GM23338 (cell line): ENCODE results near the gene OTUB1. TPM values are rescaled to one million over a fixed set of nuclear protein-coding genes. Genes with fewer than 3 reads are reported as not detected.

Source experiments
- ATAC-seq: fragments of 200-7000 bp; cut with Tn5 transposase; 3 replicates; pipeline ENCODE4 v1.9.1; 2020
- DNase-seq: peaks from one replicate; pipeline ENCODE4 v3.0.0-alpha.2; 2015; ENCODE audit warnings: low spot score
- H2AFZ ChIP-seq: fragments of 200-600 bp; sonication (generic); 2 replicates; pipeline ENCODE4 v1.8.0; 2016; ENCODE audit warnings: antibody characterized with exemption, mild to moderate bottlenecking, moderate library complexity
- H3F3A ChIP-seq: fragments of 200-600 bp; sonication (generic); replicated peaks from 2 replicates; pipeline ENCODE4 v1.8.0; 2017; ENCODE audit warnings: antibody characterized with exemption, mixed run types, low read depth
- H3K27ac ChIP-seq: fragments of 200-600 bp; sonication (generic); 2 replicates; pipeline ENCODE4 v1.6.1; 2016; ENCODE audit warnings: low read depth
- H3K27me3 ChIP-seq: fragments of 200-600 bp; sonication (generic); 2 replicates; pipeline ENCODE4 v1.8.0; 2016; ENCODE audit warnings: mild to moderate bottlenecking, mixed run types, moderate library complexity; ENCODE audit not compliant: insufficient read depth
- H3K36me3 ChIP-seq: fragments of 200-600 bp; sonication (generic); 2 replicates; pipeline ENCODE4 v1.8.0; 2016; ENCODE audit warnings: mild to moderate bottlenecking; ENCODE audit not compliant: insufficient read depth
- H3K4me1 ChIP-seq: fragments of 200-600 bp; sonication (generic); 2 replicates; pipeline ENCODE4 v1.8.0; 2016; ENCODE audit warnings: mild to moderate bottlenecking, moderate library complexity; ENCODE audit not compliant: insufficient read depth
- H3K4me2 ChIP-seq: fragments of 200-600 bp; sonication (generic); 2 replicates; pipeline ENCODE4 v1.7.1; 2017; ENCODE audit warnings: mixed run types
- H3K4me3 ChIP-seq: fragments of 200-600 bp; sonication (generic); 2 replicates; pipeline ENCODE4 v1.6.1; 2016; ENCODE audit warnings: mixed run types
- H3K79me2 ChIP-seq: fragments of 200-600 bp; sonication (generic); replicated peaks from 2 replicates; pipeline ENCODE4 v1.8.0; 2017; ENCODE audit warnings: mild to moderate bottlenecking; ENCODE audit not compliant: insufficient read depth
- H3K9me2 ChIP-seq: fragments of 200-600 bp; sonication (generic); 2 replicates; pipeline ENCODE4 v1.8.0; 2017; ENCODE audit not compliant: insufficient read depth
- H4K20me1 ChIP-seq: fragments of 200-600 bp; sonication (generic); replicated peaks from 2 replicates; pipeline ENCODE4 v1.8.0; 2017; ENCODE audit warnings: mild to moderate bottlenecking; ENCODE audit not compliant: insufficient read depth
- H3K27ac Mint-ChIP-seq: 2 replicates; pipeline ENCODE4 v1.8.0; 2020; ENCODE audit warnings: inconsistent platforms, mild to moderate bottlenecking, moderate library complexity, mixed read lengths
- H3K27me3 Mint-ChIP-seq: 3 replicates; pipeline ENCODE4 v1.8.0; 2022; ENCODE audit warnings: low read depth, mild to moderate bottlenecking, moderate library complexity, mixed read lengths, inconsistent platforms; ENCODE audit not compliant: insufficient read depth, poor library complexity
- H3K36me3 Mint-ChIP-seq: 3 replicates; pipeline ENCODE4 v1.8.0; 2021; ENCODE audit warnings: low read depth, mild to moderate bottlenecking, inconsistent platforms, moderate library complexity, mixed read lengths
- H3K4me1 Mint-ChIP-seq: 3 replicates; pipeline ENCODE4 v1.8.0; 2020; ENCODE audit warnings: mild to moderate bottlenecking, inconsistent platforms, mixed read lengths
- H3K4me3 Mint-ChIP-seq: 3 replicates; pipeline ENCODE4 v1.8.0; 2021; ENCODE audit warnings: moderate library complexity, mild to moderate bottlenecking, inconsistent platforms, mixed read lengths
- H3K9me3 Mint-ChIP-seq: 3 replicates; pipeline ENCODE4 v1.8.0; 2020; ENCODE audit warnings: moderate library complexity, mild to moderate bottlenecking, inconsistent platforms, mixed read lengths
- CREB1 ChIP-seq: fragments of 250-450 bp; sonication (Bioruptor Pico); IDR thresholded peaks from 2 replicates; pipeline ENCODE4 v1.5.0; 2020; ENCODE audit warnings: low read depth, mild to moderate bottlenecking, moderate library complexity
- EZH2 ChIP-seq: fragments of 200-600 bp; sonication (generic); IDR thresholded peaks from one replicate; pipeline ENCODE4 v1.8.0; 2017; ENCODE audit warnings: antibody characterized with exemption, mild to moderate bottlenecking, low read depth; ENCODE audit not compliant: unreplicated experiment
- EZH2phosphoT487 ChIP-seq: fragments of 200-600 bp; sonication (generic); IDR thresholded peaks from one replicate; pipeline ENCODE4 v1.8.1; 2018; ENCODE audit warnings: antibody characterized with exemption; ENCODE audit not compliant: unreplicated experiment
- JUNB ChIP-seq: IDR thresholded peaks from one replicate; pipeline ENCODE4 v1.6.1; 2016; ENCODE audit warnings: antibody characterized with exemption; ENCODE audit not compliant: unreplicated experiment
- POLR2AphosphoS5 ChIP-seq: IDR thresholded peaks from 2 replicates; pipeline ENCODE4 v1.6.1; 2016; ENCODE audit warnings: antibody characterized with exemption, low read depth
- STAT1 ChIP-seq: IDR thresholded peaks from one replicate; pipeline ENCODE4 v1.6.1; 2016; ENCODE audit warnings: antibody characterized with exemption; ENCODE audit not compliant: unreplicated experiment
- ZNF114 ChIP-seq: fragments of 250-450 bp; sonication (Bioruptor Pico); IDR thresholded peaks from 2 replicates; pipeline ENCODE4 v1.5.0; 2020; ENCODE audit warnings: mild to moderate bottlenecking, moderate library complexity
- ZNF331 ChIP-seq: fragments of 250-450 bp; sonication (Bioruptor Pico); IDR thresholded peaks from 2 replicates; pipeline ENCODE4 v1.5.0; 2020; ENCODE audit warnings: low read depth, mild to moderate bottlenecking, moderate library complexity
- polyA plus RNA-seq: library from polyadenylated mRNA; unstranded; fragments of >200 nt; fragmentation: Nextera tagmentation; extraction: Ambion mirVana; gene quantifications from 2 replicates; pipeline ENCODE4 v1.2.1, GENCODE V29; 2016
- total RNA-seq: library from RNA; depleted of rRNA; stranded (reverse); fragments of >200 nt; shearing (Covaris generic); gene quantifications from 2 replicates; pipeline ENCODE4 v1.2.3, GENCODE V29; 2014
- TF ChIP-seq, protein P1 (sequence below): IDR thresholded peaks from 2 replicates; pipeline ENCODE4 v1.6.1; 2016; ENCODE audit warnings: antibody characterized with exemption
- TF ChIP-seq, protein P2 (sequence below): fragments of 250-450 bp; sonication (Bioruptor Pico); IDR thresholded peaks from 2 replicates; pipeline ENCODE4 v1.5.0; 2020; ENCODE audit warnings: mild to moderate bottlenecking, moderate library complexity
- TF ChIP-seq, protein P3 (sequence below): IDR thresholded peaks from one replicate; pipeline ENCODE4 v1.6.1; 2018; ENCODE audit warnings: antibody characterized with exemption; ENCODE audit not compliant: unreplicated experiment

Gene OTUB1
- total and polyA plus RNA-seq, 2 experiments from 2014 or later, result 122 to 207 TPM

DNA sequence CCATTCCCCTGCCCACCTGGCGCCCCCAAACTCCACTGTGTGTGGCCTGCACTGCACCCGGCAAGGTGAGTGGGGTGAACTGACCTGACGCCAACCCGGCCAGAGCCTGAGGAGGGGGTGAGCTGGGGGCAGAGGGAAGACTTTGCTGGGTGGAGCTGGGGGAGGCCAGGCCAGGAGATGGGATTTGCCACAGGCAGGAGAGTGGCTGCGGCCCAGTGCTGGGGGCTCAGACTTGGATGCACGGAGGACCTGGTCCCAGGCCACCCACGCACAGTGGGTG lies 31.6 kb downstream of the OTUB1 start (continued):
- TF ChIP-seq CREB1 (CRISPR knock-in tag) (no peak), STAT1 (no peak)
- TF ChIP-seq, protein P1, sequence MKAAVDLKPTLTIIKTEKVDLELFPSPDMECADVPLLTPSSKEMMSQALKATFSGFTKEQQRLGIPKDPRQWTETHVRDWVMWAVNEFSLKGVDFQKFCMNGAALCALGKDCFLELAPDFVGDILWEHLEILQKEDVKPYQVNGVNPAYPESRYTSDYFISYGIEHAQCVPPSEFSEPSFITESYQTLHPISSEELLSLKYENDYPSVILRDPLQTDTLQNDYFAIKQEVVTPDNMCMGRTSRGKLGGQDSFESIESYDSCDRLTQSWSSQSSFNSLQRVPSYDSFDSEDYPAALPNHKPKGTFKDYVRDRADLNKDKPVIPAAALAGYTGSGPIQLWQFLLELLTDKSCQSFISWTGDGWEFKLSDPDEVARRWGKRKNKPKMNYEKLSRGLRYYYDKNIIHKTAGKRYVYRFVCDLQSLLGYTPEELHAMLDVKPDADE, result no peak
- TF ChIP-seq, protein P2, sequence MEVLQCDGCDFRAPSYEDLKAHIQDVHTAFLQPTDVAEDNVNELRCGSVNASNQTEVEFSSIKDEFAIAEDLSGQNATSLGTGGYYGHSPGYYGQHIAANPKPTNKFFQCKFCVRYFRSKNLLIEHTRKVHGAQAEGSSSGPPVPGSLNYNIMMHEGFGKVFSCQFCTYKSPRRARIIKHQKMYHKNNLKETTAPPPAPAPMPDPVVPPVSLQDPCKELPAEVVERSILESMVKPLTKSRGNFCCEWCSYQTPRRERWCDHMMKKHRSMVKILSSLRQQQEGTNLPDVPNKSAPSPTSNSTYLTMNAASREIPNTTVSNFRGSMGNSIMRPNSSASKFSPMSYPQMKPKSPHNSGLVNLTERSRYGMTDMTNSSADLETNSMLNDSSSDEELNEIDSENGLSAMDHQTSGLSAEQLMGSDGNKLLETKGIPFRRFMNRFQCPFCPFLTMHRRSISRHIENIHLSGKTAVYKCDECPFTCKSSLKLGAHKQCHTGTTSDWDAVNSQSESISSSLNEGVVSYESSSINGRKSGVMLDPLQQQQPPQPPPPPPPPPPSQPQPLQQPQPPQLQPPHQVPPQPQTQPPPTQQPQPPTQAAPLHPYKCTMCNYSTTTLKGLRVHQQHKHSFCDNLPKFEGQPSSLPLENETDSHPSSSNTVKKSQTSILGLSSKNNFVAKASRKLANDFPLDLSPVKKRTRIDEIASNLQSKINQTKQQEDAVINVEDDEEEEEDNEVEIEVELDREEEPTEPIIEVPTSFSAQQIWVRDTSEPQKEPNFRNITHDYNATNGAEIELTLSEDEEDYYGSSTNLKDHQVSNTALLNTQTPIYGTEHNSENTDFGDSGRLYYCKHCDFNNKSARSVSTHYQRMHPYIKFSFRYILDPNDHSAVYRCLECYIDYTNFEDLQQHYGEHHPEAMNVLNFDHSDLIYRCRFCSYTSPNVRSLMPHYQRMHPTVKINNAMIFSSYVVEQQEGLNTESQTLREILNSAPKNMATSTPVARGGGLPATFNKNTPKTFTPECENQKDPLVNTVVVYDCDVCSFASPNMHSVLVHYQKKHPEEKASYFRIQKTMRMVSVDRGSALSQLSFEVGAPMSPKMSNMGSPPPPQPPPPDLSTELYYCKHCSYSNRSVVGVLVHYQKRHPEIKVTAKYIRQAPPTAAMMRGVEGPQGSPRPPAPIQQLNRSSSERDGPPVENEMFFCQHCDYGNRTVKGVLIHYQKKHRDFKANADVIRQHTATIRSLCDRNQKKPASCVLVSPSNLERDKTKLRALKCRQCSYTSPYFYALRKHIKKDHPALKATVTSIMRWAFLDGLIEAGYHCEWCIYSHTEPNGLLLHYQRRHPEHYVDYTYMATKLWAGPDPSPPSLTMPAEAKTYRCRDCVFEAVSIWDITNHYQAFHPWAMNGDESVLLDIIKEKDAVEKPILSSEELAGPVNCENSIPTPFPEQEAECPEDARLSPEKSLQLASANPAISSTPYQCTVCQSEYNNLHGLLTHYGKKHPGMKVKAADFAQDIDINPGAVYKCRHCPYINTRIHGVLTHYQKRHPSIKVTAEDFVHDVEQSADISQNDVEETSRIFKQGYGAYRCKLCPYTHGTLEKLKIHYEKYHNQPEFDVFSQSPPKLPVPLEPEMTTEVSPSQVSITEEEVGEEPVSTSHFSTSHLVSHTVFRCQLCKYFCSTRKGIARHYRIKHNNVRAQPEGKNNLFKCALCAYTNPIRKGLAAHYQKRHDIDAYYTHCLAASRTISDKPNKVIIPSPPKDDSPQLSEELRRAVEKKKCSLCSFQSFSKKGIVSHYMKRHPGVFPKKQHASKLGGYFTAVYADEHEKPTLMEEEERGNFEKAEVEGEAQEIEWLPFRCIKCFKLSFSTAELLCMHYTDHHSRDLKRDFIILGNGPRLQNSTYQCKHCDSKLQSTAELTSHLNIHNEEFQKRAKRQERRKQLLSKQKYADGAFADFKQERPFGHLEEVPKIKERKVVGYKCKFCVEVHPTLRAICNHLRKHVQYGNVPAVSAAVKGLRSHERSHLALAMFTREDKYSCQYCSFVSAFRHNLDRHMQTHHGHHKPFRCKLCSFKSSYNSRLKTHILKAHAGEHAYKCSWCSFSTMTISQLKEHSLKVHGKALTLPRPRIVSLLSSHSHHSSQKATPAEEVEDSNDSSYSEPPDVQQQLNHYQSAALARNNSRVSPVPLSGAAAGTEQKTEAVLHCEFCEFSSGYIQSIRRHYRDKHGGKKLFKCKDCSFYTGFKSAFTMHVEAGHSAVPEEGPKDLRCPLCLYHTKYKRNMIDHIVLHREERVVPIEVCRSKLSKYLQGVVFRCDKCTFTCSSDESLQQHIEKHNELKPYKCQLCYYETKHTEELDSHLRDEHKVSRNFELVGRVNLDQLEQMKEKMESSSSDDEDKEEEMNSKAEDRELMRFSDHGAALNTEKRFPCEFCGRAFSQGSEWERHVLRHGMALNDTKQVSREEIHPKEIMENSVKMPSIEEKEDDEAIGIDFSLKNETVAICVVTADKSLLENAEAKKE (CRISPR knock-in tag), result no peak

DNA sequence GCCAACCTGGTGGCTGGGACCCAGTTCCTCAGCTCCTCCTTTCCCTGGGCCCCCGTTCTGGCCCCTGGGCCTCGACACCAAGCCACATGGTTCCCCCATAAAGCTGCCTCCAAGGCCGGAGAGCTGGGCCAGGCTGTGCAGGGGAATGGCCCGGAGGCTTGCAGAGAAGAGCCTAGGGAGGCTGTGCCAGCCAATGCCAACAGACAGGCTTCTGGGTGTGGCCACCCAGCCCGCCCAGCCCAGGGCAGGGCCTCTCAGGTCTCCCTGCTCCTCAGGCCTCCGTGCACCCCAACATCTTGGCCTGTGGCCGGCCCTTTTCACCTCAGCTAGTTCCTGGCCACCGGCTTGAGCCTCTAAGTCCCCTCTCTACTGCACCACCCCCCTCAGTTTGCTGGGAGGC lies 32.1 kb downstream of the OTUB1 start:
- H3K4me1 ChIP-seq, result peaks cover 23% of the 10 kb centered on the region
- H2AFZ ChIP-seq, result no peak overlapping the region
- H3K4me2 ChIP-seq, result no peak overlapping the region
- ATAC-seq, result no peak
- peaks cover 51% of the 10 kb centered on the region for H3K27me3 ChIP-seq
- no peak overlapping the region for H3K27ac Mint-ChIP-seq
- H3K9me2 ChIP-seq, result no peaks in the 10 kb centered on the region
- H3K36me3 ChIP-seq, result no peaks in the 10 kb centered on the region
- H3K79me2 ChIP-seq, result no peaks in the 10 kb centered on the region
- H3K27ac ChIP-seq, result no peak overlapping the region
- H3K4me3 ChIP-seq, result no peak overlapping the region
- H3K4me3 Mint-ChIP-seq, result no peak overlapping the region
- H3K27me3 Mint-ChIP-seq, result peaks cover 43% of the 10 kb centered on the region
- TF ChIP-seq CREB1 (CRISPR knock-in tag) (no peak), ZNF331 (CRISPR knock-in tag) (no peak), EZH2 (no peak), JUNB (no peak), ZNF114 (no peak), POLR2AphosphoS5 (no peak), EZH2phosphoT487 (no peak)
- TF ChIP-seq, protein P3, sequence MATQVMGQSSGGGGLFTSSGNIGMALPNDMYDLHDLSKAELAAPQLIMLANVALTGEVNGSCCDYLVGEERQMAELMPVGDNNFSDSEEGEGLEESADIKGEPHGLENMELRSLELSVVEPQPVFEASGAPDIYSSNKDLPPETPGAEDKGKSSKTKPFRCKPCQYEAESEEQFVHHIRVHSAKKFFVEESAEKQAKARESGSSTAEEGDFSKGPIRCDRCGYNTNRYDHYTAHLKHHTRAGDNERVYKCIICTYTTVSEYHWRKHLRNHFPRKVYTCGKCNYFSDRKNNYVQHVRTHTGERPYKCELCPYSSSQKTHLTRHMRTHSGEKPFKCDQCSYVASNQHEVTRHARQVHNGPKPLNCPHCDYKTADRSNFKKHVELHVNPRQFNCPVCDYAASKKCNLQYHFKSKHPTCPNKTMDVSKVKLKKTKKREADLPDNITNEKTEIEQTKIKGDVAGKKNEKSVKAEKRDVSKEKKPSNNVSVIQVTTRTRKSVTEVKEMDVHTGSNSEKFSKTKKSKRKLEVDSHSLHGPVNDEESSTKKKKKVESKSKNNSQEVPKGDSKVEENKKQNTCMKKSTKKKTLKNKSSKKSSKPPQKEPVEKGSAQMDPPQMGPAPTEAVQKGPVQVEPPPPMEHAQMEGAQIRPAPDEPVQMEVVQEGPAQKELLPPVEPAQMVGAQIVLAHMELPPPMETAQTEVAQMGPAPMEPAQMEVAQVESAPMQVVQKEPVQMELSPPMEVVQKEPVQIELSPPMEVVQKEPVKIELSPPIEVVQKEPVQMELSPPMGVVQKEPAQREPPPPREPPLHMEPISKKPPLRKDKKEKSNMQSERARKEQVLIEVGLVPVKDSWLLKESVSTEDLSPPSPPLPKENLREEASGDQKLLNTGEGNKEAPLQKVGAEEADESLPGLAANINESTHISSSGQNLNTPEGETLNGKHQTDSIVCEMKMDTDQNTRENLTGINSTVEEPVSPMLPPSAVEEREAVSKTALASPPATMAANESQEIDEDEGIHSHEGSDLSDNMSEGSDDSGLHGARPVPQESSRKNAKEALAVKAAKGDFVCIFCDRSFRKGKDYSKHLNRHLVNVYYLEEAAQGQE, result no peak
- TF ChIP-seq, protein P1, result no peak
- 0 out of 2 replicates have a peak, but pooled peaks cover 3% of the 10 kb centered on the region for H3F3A ChIP-seq
- no peaks in the 10 kb centered on the region for H3K9me3 Mint-ChIP-seq
- no peak for DNase-seq
- no peaks in the 10 kb centered on the region for H3K36me3 Mint-ChIP-seq
- peaks cover 35% of the 10 kb centered on the region for H3K4me1 Mint-ChIP-seq
- no peaks in the 10 kb centered on the region for H4K20me1 ChIP-seq
